Mesenchymal stem cell (in vitro differentiated cells and primary cell): ENCODE measurements around the gene CAPN1.

Experiments
- DNase-seq: peaks from one replicate; pipeline ENCODE4 v3.0.0-alpha.2; 2013
- H2AFZ ChIP-seq: one replicate; pipeline ENCODE4 v1.6.1; 2013; ENCODE audit warnings: low read depth, mild to moderate bottlenecking, control low read depth, inconsistent platforms, low read length, moderate library complexity
- H2AK5ac ChIP-seq: 2 replicates; pipeline ENCODE4 v1.6.1; 2013; ENCODE audit warnings: low read length, moderate library complexity, mild to moderate bottlenecking, inconsistent platforms; ENCODE audit not compliant: severe bottlenecking
- H2BK120ac ChIP-seq: one replicate; pipeline ENCODE4 v1.6.1; 2013; ENCODE audit warnings: low read depth, mild to moderate bottlenecking, inconsistent platforms, low read length, moderate library complexity
- H2BK12ac ChIP-seq, 2 experiments: one replicate each; pipeline ENCODE4 v1.6.1; 2013; ENCODE audit warnings: inconsistent platforms in 2 of 2, low read length in 2 of 2, mild to moderate bottlenecking in 2 of 2, moderate library complexity in 2 of 2, control low read depth in 1 of 2
- H2BK15ac ChIP-seq: one replicate; pipeline ENCODE4 v1.6.1; 2013; ENCODE audit warnings: mild to moderate bottlenecking, low read depth, inconsistent platforms; ENCODE audit not compliant: poor library complexity, severe bottlenecking
- H2BK5ac ChIP-seq: 2 replicates; pipeline ENCODE4 v1.6.1; 2013; ENCODE audit warnings: low read depth, mild to moderate bottlenecking, low read length, control low read depth, inconsistent platforms; ENCODE audit not compliant: poor library complexity, severe bottlenecking
- H3K14ac ChIP-seq, 2 experiments: one replicate each; pipeline ENCODE4 v1.6.1; 2013; ENCODE audit warnings: inconsistent platforms in 2 of 2, low read length in 2 of 2, control low read depth in 1 of 2, mild to moderate bottlenecking in 1 of 2, moderate library complexity in 1 of 2
- H3K18ac ChIP-seq, 2 experiments: one replicate each; pipeline ENCODE4 v1.6.1; 2013; ENCODE audit warnings: inconsistent platforms in 2 of 2, low read length in 2 of 2, control low read depth in 1 of 2, low read depth in 1 of 2, mild to moderate bottlenecking in 1 of 2
- H3K23ac ChIP-seq, 2 experiments: one replicate each; pipeline ENCODE4 v1.6.1; 2013; ENCODE audit warnings: inconsistent platforms in 2 of 2, low read length in 2 of 2, mild to moderate bottlenecking in 2 of 2, moderate library complexity in 2 of 2, control low read depth in 1 of 2
- H3K27ac ChIP-seq: 2 replicates; pipeline ENCODE4 v1.5.1; 2013; ENCODE audit warnings: mild to moderate bottlenecking, moderate library complexity, low read length, control low read depth, inconsistent platforms; ENCODE audit not compliant: poor library complexity, severe bottlenecking
- H3K27me3 ChIP-seq, 2 experiments: 2 replicates each; pipeline versions ENCODE4 v1.6.1 to v1.7.0; 2013; ENCODE audit warnings: low read length in 2 of 2, mild to moderate bottlenecking in 2 of 2, moderate library complexity in 2 of 2, control low read depth in 1 of 2, inconsistent platforms in 1 of 2; ENCODE audit not compliant: control insufficient read depth in 1 of 2, insufficient read depth in 1 of 2
- H3K36me3 ChIP-seq, 2 experiments: 2 replicates each; pipeline versions ENCODE4 v1.6.1 to v1.7.0; 2013; ENCODE audit warnings: low read length in 2 of 2, control low read depth in 1 of 2, inconsistent platforms in 1 of 2, low read depth in 1 of 2, mild to moderate bottlenecking in 1 of 2; ENCODE audit not compliant: insufficient read depth in 2 of 2, control insufficient read depth in 1 of 2
- H3K4ac ChIP-seq, 2 experiments: one replicate each; pipeline ENCODE4 v1.6.1; 2013; ENCODE audit warnings: inconsistent platforms in 2 of 2, low read length in 2 of 2, mild to moderate bottlenecking in 2 of 2, moderate library complexity in 2 of 2, control low read depth in 1 of 2, low read depth in 1 of 2
- H3K4me1 ChIP-seq: 2 replicates; pipeline ENCODE4 v1.6.1; 2013; ENCODE audit warnings: low read depth, low read length, control low read depth; ENCODE audit not compliant: control insufficient read depth, insufficient read depth
- H3K4me2 ChIP-seq: 2 replicates; pipeline ENCODE4 v1.6.1; 2013; ENCODE audit warnings: low read length, mild to moderate bottlenecking, inconsistent platforms; ENCODE audit not compliant: poor library complexity, severe bottlenecking
- H3K4me3 ChIP-seq, 2 experiments: 2 replicates each; pipeline versions ENCODE4 v1.5.1 to v1.7.0; 2013; ENCODE audit warnings: low read length in 2 of 2, mild to moderate bottlenecking in 2 of 2, control low read depth in 1 of 2, low read depth in 1 of 2; ENCODE audit not compliant: insufficient read depth in 1 of 2
- H3K79me1 ChIP-seq: replicated peaks from 2 replicates; pipeline ENCODE4 v1.6.1; 2013; ENCODE audit warnings: mild to moderate bottlenecking, control low read depth, low read length, inconsistent platforms; ENCODE audit not compliant: poor library complexity, severe bottlenecking
- H3K9ac ChIP-seq: 2 replicates; pipeline ENCODE4 v1.7.0; 2013; ENCODE audit warnings: mild to moderate bottlenecking, low read length, moderate library complexity
- H3K9me3 ChIP-seq: 2 replicates; pipeline ENCODE4 v1.7.0; 2013; ENCODE audit warnings: mild to moderate bottlenecking, low read length; ENCODE audit not compliant: control insufficient read depth
- H4K8ac ChIP-seq: one replicate; pipeline ENCODE4 v1.6.1; 2013; ENCODE audit warnings: inconsistent platforms, mild to moderate bottlenecking, low read length, moderate library complexity
- H4K91ac ChIP-seq: one replicate; pipeline ENCODE4 v1.6.1; 2013; ENCODE audit warnings: mild to moderate bottlenecking, low read length, inconsistent platforms
- WGBS: methylation state at CpG from one replicate; pipeline ENCODE4 v1.1.7; 2013; ENCODE audit warnings: mixed read lengths; 5-methylcytosine and 5-hydroxymethylcytosine counted together

CAPN1 gene

GRCh38 chr11:65133724-65134123 is 48.0 kb upstream of the CAPN1 start:
- peaks cover 39 to 43% of the 10 kb centered on the region in 2 experiments for H3K36me3 ChIP-seq
- no peak overlapping the region for H2BK120ac ChIP-seq
- H3K4ac ChIP-seq = peak overlapping the region; percentile 39 to 86
- no peak overlapping the region for H3K14ac ChIP-seq
- H3K23ac ChIP-seq = no peak overlapping the region
- no peak overlapping the region for H2BK5ac ChIP-seq
- DNase-seq = peak; percentile 29
- H3K27me3 ChIP-seq = no peaks in the 10 kb centered on the region
- H2AFZ ChIP-seq = no peak overlapping the region
- no peak overlapping the region for H3K27ac ChIP-seq
- peak overlapping the region; percentile 46 for H2BK15ac ChIP-seq
- H4K8ac ChIP-seq = no peak overlapping the region
- peak overlapping the region; percentile 99 for H3K9ac ChIP-seq
- peak overlapping the region; percentile 91 for H3K4me2 ChIP-seq
- no peak overlapping the region for H2AK5ac ChIP-seq
- peak overlapping the region; percentile 93 for H3K4me3 ChIP-seq
- peaks cover 23% of the 10 kb centered on the region for H3K4me1 ChIP-seq
- peak overlapping the region; percentile 88 to 99 for H3K18ac ChIP-seq
- H4K91ac ChIP-seq = peak overlapping the region; percentile 77
- H3K9me3 ChIP-seq = no peaks in the 10 kb centered on the region
- H2BK12ac ChIP-seq = peak overlapping the region in 1 of 2 experiments; percentile 33
- WGBS = 5% methylated on average over 20 of the region's 20 CpGs
- H3K79me1 ChIP-seq = peaks cover 18% of the 10 kb centered on the region

GRCh38 chr11:65134240-65134951 is 47.3 kb upstream of the CAPN1 start, which contains the start of gene SYVN1:
Gene SYVN1, minus strand, starts transcription at chr11:65134519. Its CDS starts 918 bp downstream, at chr11:65133601.
- Histone ChIP-seq H2AFZ (peak within 1 kb of the TSS; percentile 65), H2AK5ac (peak within 1 kb of the TSS; percentile 9), H3K9ac (peak within 1 kb of the TSS; percentile 99), H3K4me3 (peak within 1 kb of the TSS; percentile 93), H2BK12ac (peak within 1 kb of the TSS; percentile 7 to 65), H4K8ac (peak within 1 kb of the TSS; percentile 95), H3K9me3 (no peaks in the 10 kb centered on the region), H3K27me3 (no peaks in the 10 kb centered on the region), H2BK15ac (peak within 1 kb of the TSS; percentile 75), H3K36me3 (peaks cover 35 to 36% of the 10 kb centered on the region in 2 experiments), H2BK5ac (peak within 1 kb of the TSS; percentile 92), H3K27ac (peak within 1 kb of the TSS; percentile 94), H3K23ac (no peak within 1 kb of the TSS), H3K4me1 (peaks cover 23% of the 10 kb centered on the region), H3K18ac (peak within 1 kb of the TSS; percentile 88 to 99), H3K14ac (peak within 1 kb of the TSS in 1 of 2 experiments; percentile 95), H2BK120ac (peak within 1 kb of the TSS; percentile 56), H3K4me2 (peak within 1 kb of the TSS; percentile 91), H3K4ac (peak within 1 kb of the TSS; percentile 78 to 86), H4K91ac (peak within 1 kb of the TSS; percentile 97), H3K79me1 (peaks cover 18% of the 10 kb centered on the region)
- DNase-seq = peak; percentile 92
- 1% methylated on average over 56 of the region's 60 CpGs for WGBS

- no peak overlapping the region for H3K23ac ChIP-seq
- H3K4me1 ChIP-seq = peaks cover 23% of the 10 kb centered on the region
- peak overlapping the region; percentile 13 to 88 for H3K18ac ChIP-seq
- peak overlapping the region; percentile 91 for H3K4me2 ChIP-seq
- no peak overlapping the region for H2BK120ac ChIP-seq
- H3K79me1 ChIP-seq = peaks cover 16% of the 10 kb centered on the region
- H2BK12ac ChIP-seq = peak overlapping the region in 1 of 2 experiments; percentile 7
- H4K8ac ChIP-seq = peak overlapping the region; percentile 93
- peak; percentile 98 for DNase-seq
- 6% methylated on average over 24 of the region's 24 CpGs for WGBS
- peaks cover 28 to 29% of the 10 kb centered on the region in 2 experiments for H3K36me3 ChIP-seq
- H2AFZ ChIP-seq = peak overlapping the region; percentile 16
- peak overlapping the region; percentile 94 for H3K27ac ChIP-seq
- H3K14ac ChIP-seq = peak overlapping the region in 1 of 2 experiments; percentile 12
- H3K9ac ChIP-seq = peak overlapping the region; percentile 99
- H3K9me3 ChIP-seq = no peaks in the 10 kb centered on the region
- peak overlapping the region; percentile 92 for H2BK5ac ChIP-seq
- no peaks in the 10 kb centered on the region for H3K27me3 ChIP-seq
- peak overlapping the region; percentile 72 to 78 for H3K4ac ChIP-seq
- peak overlapping the region; percentile 76 for H4K91ac ChIP-seq
- H2BK15ac ChIP-seq = no peak overlapping the region
- H2AK5ac ChIP-seq = peak overlapping the region; percentile 9
- peak overlapping the region; percentile 48 to 93 for H3K4me3 ChIP-seq
These were observed 46.6 kb upstream of the CAPN1 start for GRCh38 chr11:65134952-65135632.

DNA sequence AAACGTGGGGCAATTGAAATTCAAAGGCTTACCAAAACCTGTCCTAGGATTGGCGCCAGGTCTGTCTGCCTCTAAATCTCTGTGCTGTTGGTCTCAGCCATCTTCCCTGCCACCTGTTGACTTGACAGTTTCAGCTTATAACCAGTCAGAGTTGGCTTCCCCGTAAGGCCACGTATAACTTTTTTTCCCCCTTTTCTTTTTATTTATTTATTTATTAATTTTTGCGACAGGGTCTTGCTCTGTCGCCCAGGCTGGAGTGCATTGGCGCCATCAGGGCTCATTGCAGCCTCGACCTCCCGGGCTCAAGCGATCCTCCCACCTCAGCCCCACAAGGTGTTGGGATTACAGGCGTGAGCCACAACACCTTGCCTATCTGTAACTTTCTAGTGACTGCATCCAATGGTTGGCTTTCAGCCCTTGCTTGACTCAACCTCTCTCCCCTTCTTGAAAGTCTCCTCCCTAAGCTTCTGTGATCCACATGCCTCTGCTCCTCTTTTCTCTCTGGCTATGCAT is 46.0 kb upstream of the CAPN1 start:
- peak overlapping the region; percentile 93 for H4K8ac ChIP-seq
- no peak overlapping the region for H3K14ac ChIP-seq
- H3K36me3 ChIP-seq = peaks cover 22 to 24% of the 10 kb centered on the region in 2 experiments
- H3K27ac ChIP-seq = no peak overlapping the region
- WGBS = 63% methylated on average over 11 of the region's 11 CpGs
- peak overlapping the region in 1 of 2 experiments; percentile 93 for H3K4me3 ChIP-seq
- H2BK12ac ChIP-seq = no peak overlapping the region
- H3K4me1 ChIP-seq = peaks cover 23% of the 10 kb centered on the region
- no peak overlapping the region for H3K18ac ChIP-seq
- no peak overlapping the region for H2AFZ ChIP-seq
- peak overlapping the region; percentile 99 for H3K9ac ChIP-seq
- H3K4me2 ChIP-seq = peak overlapping the region; percentile 91
- peaks cover 14% of the 10 kb centered on the region for H3K79me1 ChIP-seq
- no peaks in the 10 kb centered on the region for H3K9me3 ChIP-seq
- no peak overlapping the region for H3K23ac ChIP-seq
- H2BK120ac ChIP-seq = no peak overlapping the region
- H2BK5ac ChIP-seq = no peak overlapping the region
- DNase-seq = no peak
- no peak overlapping the region for H2AK5ac ChIP-seq
- no peak overlapping the region for H4K91ac ChIP-seq
- no peak overlapping the region for H2BK15ac ChIP-seq
- H3K27me3 ChIP-seq = no peaks in the 10 kb centered on the region
- no peak overlapping the region for H3K4ac ChIP-seq
